ENCODE data around the gene PID1. TPM values are rescaled to one million over a fixed set of nuclear protein-coding genes. Genes with fewer than 3 reads are reported as not detected.

Gene PID1
- total RNA-seq, 2 experiments from 2014 or later: not detected

DNA sequence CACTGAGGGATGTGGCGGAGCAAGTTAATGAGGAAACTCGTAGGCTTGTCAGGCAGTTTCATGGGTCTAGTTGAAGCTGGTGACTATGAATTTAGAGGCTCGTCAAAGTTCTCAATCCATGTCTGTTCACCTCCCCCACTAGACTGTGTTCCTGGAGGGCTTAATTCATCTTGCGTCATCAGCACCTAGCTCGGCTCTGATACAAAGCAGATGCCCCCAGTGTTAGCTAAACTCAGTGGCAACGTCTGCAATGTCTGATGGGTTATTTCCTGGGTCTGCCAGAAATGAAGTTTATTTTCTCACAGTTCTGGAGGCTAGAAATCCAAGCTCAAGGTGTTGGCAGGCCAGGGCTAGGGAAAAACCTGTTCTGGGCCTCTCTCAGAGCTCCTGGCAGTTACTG, 140.6 kb downstream of the PID1 start:
- ChIA-PET POLR2A (no interaction called here), CTCF (no interaction called here)

DNA sequence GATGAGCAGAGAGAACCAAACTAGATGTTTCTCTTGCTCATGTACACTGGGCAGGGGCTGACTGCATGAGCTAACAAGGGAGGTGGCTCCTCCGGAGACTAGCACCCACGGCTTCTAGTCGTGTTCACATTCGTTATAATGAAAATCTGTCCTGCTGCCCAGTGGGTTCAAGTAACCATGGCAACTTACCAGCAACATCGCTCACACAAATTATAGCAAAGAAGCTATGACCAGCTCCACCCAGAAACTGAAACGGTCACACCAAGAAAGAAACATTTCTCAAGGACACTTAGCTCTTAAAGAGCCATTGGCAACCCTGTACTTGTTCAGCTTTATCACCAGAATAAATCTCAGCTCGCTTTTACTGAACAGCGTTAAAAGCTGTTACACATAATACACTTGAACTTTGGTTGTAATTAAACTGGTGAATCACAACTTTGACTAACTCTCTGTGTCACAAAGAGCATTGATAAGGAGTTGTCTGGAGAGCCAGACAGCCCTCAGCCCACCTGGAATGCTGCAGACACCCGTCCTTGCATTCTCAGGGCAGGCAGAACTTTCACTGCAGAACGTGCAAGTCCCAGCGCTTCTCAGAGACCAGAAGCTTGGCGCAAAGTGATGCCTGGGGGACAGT, 141.2 kb downstream of the PID1 start:
- POLR2A ChIA-PET: no interaction called here
- CTCF ChIA-PET: no interaction called here

DNA sequence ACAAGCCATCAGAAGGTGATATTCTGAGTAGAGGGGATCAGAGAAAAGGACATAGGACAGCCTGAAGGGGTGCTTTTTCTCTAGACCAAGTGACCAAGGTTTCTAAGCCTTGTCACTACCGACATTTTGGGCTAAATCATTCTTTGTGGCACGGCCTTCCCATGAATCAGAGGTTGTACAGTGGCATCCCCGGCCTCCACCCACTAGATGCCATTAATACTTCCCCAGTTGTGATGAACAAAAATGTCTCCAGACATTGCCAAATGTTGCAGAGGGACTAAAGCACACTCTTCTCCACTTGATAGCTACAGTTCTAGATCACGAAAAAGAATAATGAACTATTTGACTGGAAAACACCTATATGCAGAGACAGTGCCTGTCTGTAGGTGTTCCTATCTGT, 143.6 kb downstream of the PID1 start:
- ChIA-PET POLR2A (no interaction called here), CTCF (no interaction called here)

- ChIA-PET CTCF (no interaction called here), POLR2A (no interaction called here)
Observed at GRCh38 chr2:229126066-229126465, 145.0 kb downstream of the PID1 start.

GRCh38 chr2:229124136-229124535, 147.0 kb downstream of the PID1 start:
- POLR2A ChIA-PET: no interaction called here
- CTCF ChIA-PET: no interaction called here

DNA sequence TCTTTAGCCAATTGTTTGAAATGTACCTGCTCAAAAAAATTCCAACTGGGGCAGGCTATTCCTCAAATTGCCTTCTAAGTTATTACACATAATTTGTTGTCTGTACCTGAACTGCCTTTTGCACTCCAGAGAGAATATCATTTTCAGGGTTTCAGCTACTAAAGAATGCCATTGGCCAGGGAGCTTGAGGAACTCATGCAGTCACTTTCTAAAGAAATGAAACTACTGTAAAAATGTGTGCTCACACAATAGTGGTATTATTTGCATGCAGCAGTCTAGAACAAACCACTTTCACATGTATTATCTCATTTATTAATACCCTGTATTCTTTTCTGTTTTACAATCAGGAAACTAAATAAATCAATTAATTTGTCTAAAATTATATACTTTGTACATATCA, 152.2 kb downstream of the PID1 start:
- ChIA-PET CTCF (no interaction called here), POLR2A (no interaction called here)

DNA sequence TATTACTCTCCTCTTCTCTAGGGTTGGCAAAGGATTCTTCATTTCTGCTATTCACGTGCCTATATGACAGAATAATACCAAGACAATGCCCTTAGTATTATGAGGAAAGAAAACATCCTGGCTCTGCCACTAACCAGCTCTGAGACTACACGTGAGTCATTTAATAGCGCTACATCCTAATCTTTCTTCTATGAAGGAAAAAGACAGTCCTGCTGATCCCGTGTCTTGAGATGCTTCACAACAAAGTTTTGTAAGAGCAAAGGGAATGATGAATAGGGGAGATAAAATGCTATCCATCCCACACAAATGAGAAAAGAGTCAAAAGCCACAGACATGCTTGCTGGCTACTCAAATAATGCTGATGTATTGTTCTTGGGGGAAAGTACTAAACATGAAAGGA, 152.8 kb downstream of the PID1 start:
- ChIA-PET POLR2A (no interaction called here), CTCF (no interaction called here)

GRCh38 chr2:229111744-229112143, 159.3 kb downstream of the PID1 start:
- CTCF ChIA-PET: no interaction called here
- POLR2A ChIA-PET: no interaction called here

DNA sequence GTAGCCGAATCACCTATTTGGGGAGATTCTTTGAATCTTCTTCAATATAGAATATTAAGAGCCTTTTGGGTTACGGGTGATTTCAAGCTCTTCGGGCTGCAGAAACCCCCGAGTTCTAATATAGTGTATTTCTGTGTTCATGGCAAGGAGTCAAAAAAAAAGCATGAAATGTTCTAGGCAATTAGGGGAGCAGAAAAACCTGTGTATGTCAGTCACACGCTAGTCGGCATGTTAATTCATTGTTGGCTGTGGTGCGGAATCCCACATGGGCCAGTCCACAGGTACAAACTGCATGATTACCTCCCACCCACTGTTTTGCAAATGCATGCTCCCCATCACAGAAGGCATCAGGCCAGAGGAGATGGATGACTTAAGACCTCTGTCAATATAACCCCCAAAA, 161.9 kb downstream of the PID1 start:
- ChIA-PET CTCF (no interaction called here), POLR2A (no interaction called here)

- POLR2A ChIA-PET: no interaction called here
- CTCF ChIA-PET: no interaction called here
Observed at GRCh38 chr2:229107601-229108000, 163.5 kb downstream of the PID1 start.

- CTCF ChIA-PET: no interaction called here
- POLR2A ChIA-PET: no interaction called here
Observed at GRCh38 chr2:229104974-229105387, 166.1 kb downstream of the PID1 start.

GRCh38 chr2:229104025-229104424, 167.1 kb downstream of the PID1 start:
- CTCF ChIA-PET: no interaction called here
- POLR2A ChIA-PET: no interaction called here

GRCh38 chr2:229101314-229101713, 169.8 kb downstream of the PID1 start:
- ChIA-PET POLR2A (no interaction called here), CTCF (no interaction called here)

- CTCF ChIA-PET: no interaction called here
- POLR2A ChIA-PET: no interaction called here
Observed at GRCh38 chr2:229099231-229099630, 171.9 kb downstream of the PID1 start.

DNA sequence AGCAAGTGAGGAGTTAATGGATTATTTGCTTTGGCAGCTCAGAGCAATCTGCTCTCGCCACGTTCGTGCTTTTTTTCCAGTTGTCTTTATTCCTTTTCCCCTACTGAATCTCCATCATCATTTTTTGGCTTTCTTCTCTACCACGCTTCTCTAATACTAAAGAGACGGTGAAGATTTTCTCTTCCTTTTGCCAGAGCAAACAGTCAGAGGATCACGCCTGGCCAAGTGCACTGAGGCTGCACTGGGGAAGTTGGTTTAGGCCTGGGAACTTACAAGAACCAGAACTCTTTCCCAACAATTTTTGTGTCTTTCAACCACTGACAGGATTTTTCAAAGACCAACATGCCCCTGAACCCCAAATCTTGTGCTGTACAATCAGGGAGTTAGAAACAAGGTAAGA, 172.3 kb downstream of the PID1 start:
- ChIA-PET POLR2A (no interaction called here), CTCF (no interaction called here)

DNA sequence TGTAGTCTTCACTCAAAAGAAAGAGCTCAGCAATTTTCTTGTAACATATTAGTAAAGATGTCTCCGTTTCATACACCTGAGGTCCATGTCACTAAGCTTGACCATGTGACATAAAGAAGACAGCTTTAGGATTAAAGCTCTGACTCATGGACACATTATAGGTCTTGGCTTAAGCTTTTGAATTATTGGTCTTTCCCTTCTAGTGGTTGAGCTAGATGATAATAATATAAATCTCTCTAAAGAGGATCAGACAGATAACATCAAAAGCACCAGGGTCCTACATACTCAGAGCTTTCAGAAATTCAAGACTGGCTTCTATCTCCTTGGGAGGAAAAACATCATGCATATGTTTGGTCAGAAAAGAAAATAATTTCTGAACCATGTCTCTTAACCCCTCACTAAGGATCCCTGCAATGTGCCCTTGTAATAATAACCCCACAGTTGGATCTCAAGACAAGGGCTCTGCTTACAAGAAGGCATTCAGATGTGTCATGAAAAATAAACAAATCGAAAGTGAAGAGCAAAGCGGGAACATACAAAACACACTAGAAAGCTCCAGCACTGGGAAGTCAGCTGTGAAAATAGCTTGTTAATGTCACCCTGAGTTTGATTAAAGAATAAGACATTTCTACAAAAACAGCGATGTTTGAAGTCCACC, 174.5 kb downstream of the PID1 start:
- POLR2A ChIA-PET: no interaction called here
- CTCF ChIA-PET: no interaction called here

DNA sequence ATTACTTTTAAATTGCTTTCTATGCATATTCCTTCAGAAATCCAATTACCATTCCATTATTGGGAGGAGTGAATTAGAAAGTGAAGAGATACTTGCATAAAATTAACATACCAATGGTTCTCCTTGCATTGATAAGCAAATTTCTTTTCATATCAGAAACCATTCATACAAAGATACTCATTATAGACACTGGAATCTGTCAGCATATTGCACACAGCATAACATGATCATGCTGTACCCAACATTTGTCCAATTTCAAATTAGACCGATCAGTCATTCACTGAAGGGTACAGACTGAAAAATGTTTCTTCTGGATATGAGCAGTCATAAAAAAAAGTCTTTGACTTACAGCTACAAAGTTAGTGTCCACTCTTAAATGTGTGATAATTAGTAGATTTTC, 175.6 kb downstream of the PID1 start:
- ChIA-PET CTCF (no interaction called here), POLR2A (no interaction called here)

GRCh38 chr2:229090225-229090624, 180.9 kb downstream of the PID1 start:
- ChIA-PET POLR2A (no interaction called here), CTCF (no interaction called here)

- ChIA-PET POLR2A (no interaction called here), CTCF (no interaction called here)
Observed at GRCh38 chr2:229089776-229090175, 181.3 kb downstream of the PID1 start.

DNA sequence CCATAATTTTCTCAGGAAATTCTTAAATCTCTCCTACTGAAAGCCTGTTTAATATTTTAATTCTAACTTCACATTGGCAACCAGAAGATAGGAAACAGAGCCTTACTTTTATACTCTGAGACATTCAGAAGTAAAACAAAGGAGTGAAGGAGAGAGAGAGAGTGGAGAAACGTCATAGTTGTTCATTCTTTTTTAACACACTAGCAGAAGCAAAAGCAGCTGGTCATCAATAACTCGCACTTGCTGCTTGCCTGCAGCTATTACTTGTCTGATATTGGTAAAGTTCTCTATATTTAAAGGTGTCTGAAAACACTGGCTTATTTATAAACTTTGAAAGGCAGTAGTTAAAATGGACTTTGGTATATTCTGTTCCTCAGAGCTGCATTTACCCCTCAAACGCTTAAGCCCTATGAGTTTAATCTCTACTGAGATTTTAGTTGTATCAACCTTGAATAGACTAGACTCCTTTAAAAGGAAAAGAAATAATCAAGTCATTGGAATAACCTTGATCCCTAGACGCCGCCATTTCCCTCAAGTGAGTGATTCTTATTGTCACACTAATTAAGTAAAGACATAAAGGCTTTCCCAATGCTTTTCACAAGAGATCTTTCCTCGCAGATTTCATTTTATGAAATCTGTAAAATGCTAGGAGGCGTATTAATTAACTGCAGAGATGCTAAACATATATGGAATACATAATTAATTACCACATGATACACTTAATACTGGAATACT, 182.0 kb downstream of the PID1 start:
- ChIA-PET POLR2A (no interaction called here), CTCF (no interaction called here)

- POLR2A ChIA-PET: no interaction called here
- CTCF ChIA-PET: no interaction called here
Observed at GRCh38 chr2:229088517-229088913, 182.6 kb downstream of the PID1 start.
